Body of pancreas (tissue), 4 donors: ENCODE measurements around the gene PILRA.

Experiments used
- CTCF ChIP-seq, 7 experiments: fragments of 450-650 bp in 4 of 7; fragments of 200-600 bp in 3 of 7; sonication (generic) in 3 of 7; IDR thresholded peaks; one replicate each; pipeline ENCODE4 v1.5.1; 2016 to 2019; ENCODE audit warnings: antibody characterized with exemption in 7 of 7
- POLR2A ChIP-seq, 3 donors: fragments of 450-650 bp; IDR thresholded peaks; one replicate each; pipeline ENCODE4 v1.6.1; 2016; ENCODE audit warnings: antibody characterized with exemption in 3 of 3, mild to moderate bottlenecking in 2 of 3

DNA sequence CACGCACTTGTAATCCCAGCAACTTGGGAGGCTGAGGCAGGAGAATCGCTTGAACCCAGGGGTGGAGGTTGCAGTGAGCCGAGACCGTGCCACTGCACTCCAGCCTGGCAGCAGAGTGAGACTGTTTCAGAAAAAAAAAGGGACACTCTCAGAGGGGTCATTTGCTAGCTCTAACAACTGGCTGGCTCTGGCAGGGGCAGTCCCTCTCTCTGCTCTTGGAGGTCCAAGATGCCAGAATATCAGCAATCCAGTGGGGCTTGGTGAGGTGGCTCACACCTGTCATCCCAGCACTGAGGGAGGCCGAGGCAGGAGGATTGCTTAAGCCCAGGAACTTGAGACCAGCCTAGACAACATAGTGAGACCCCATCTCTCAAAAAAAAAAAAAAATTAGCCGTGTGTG is 2.5 kb upstream of the PILRA start:
- TF ChIP-seq CTCF (IDR thresholded peaks at IDR 0.05): no peak
- TF ChIP-seq POLR2A (IDR thresholded peaks at IDR 0.05): no peak
